ENCODE measurements around the gene SLC38A4. TPM values are rescaled to one million over a fixed set of nuclear protein-coding genes. Genes with fewer than 3 reads are reported as not detected.
"Not testable (repeated sequence)": the region's sequence is repeated elsewhere in the genome, so short reads cannot be mapped to it uniquely, and the experiment has no call there.

The SLC38A4 gene
- total RNA-seq, 1 experiment from 2014 or later: 0.96 TPM

GRCh38 chr12:46855760-46856159 is 30.0 kb upstream of the SLC38A4 start:
- Histone ChIP-seq H2BK20ac (ENCODE audit: low read depth, low read length, poor library complexity, severe bottlenecking) (no peak overlapping the region), H2BK15ac (ENCODE audit: low read depth, low read length) (no peak overlapping the region), H2BK5ac (ENCODE audit: insufficient read length, low read length) (no peak overlapping the region), H3K14ac (ENCODE audit: insufficient read depth, low read length) (no peak overlapping the region), H3K9me3 (ENCODE audit: control insufficient read depth, low read depth, low read length) (peaks cover 26% of the 10 kb centered on the region), H3K4me2 (ENCODE audit: insufficient read depth, insufficient read length, low read length) (no peak overlapping the region), H2BK120ac (ENCODE audit: low read depth, low read length, poor library complexity, severe bottlenecking) (no peak overlapping the region), H3K23me2 (ENCODE audit: insufficient read length, low read depth, low read length, poor library complexity, severe bottlenecking) (no peaks in the 10 kb centered on the region), H3K79me2 (ENCODE audit: insufficient read depth, low read length) (no peaks in the 10 kb centered on the region), H3K56ac (ENCODE audit: insufficient read length, low read depth, low read length) (no peak overlapping the region), H3K4me1 (ENCODE audit: insufficient read depth, low read length) (no peaks in the 10 kb centered on the region), H4K8ac (replicated peaks; ENCODE audit: insufficient read length, low read depth, low read length) (no peak overlapping the region), H3K27ac (ENCODE audit: insufficient read length, low read depth, low read length) (no peak overlapping the region), H3K9ac (ENCODE audit: extremely low read depth, insufficient read length, low read length) (no peak overlapping the region), H3K23ac (ENCODE audit: insufficient read length, low read depth, low read length) (no peak overlapping the region), H2AK5ac (ENCODE audit: insufficient read length, low read length) (no peak overlapping the region), H3K79me1 (ENCODE audit: insufficient read depth, low read depth, low read length, poor library complexity, severe bottlenecking) (no peaks in the 10 kb centered on the region), H3K4ac (ENCODE audit: low read depth, low read length) (no peak overlapping the region), H3T11ph (ENCODE audit: low read length) (no peak overlapping the region), H4K91ac (ENCODE audit: insufficient read length, low read depth, low read length) (no peak overlapping the region), H3K18ac (ENCODE audit: insufficient read length, low read depth, low read length) (no peak overlapping the region), H3K27me3 (ENCODE audit: insufficient read depth, low read length) (no peaks in the 10 kb centered on the region), H4K20me1 (ENCODE audit: control insufficient read depth, insufficient read depth, insufficient read length) (no peaks in the 10 kb centered on the region), H4K5ac (ENCODE audit: insufficient read length, low read depth, low read length) (no peak overlapping the region), H2AFZ (ENCODE audit: low read length) (no peak overlapping the region), H2BK12ac (ENCODE audit: insufficient read length, low read depth, low read length) (no peak overlapping the region)
- TF ChIP-seq CTCF (conservative IDR thresholded peaks at IDR 0.05): no peak
- Mint-ChIP-seq H3K27me3 (ENCODE audit: low read depth) (peaks cover 1% of the 10 kb centered on the region; the same call in 1 of the 2 replicates), H3K36me3 (ENCODE audit: insufficient read depth in 1 of 3, low read depth in 3 of 3) (peaks cover 10 to 31% (median 26%) of the 10 kb centered on the region in 3 experiments), H3K9me3 (peaks cover 59 to 70% of the 10 kb centered on the region in 2 experiments), H3K4me3 (no peak overlapping the region), H3K4me1 (no peaks in the 10 kb centered on the region), H3K27ac (no peak overlapping the region)
- DNase-seq: no peak
- no CpG with 5 or more reads among the region's 2 CpGs for WGBS (ENCODE audit: extremely low coverage, insufficient read length, low lambda C conversion rate)

GRCh38 chr12:46854188-46854587 is 28.4 kb upstream of the SLC38A4 start:
- not testable (repeated sequence) for H4K5ac ChIP-seq (ENCODE audit: insufficient read length, low read depth, low read length); H3K23me2 ChIP-seq (ENCODE audit: insufficient read length, low read depth, low read length, poor library complexity, severe bottlenecking); H4K91ac ChIP-seq (ENCODE audit: insufficient read length, low read depth, low read length); H3K27me3 ChIP-seq (ENCODE audit: insufficient read depth, low read length); H3K4ac ChIP-seq (ENCODE audit: low read depth, low read length); H3K79me1 ChIP-seq (ENCODE audit: insufficient read depth, low read depth, low read length, poor library complexity, severe bottlenecking); H2BK5ac ChIP-seq (ENCODE audit: insufficient read length, low read length); H3K23ac ChIP-seq (ENCODE audit: insufficient read length, low read depth, low read length); H2BK120ac ChIP-seq (ENCODE audit: low read depth, low read length, poor library complexity, severe bottlenecking); DNase-seq; H3K9ac ChIP-seq (ENCODE audit: extremely low read depth, insufficient read length, low read length); H2BK20ac ChIP-seq (ENCODE audit: low read depth, low read length, poor library complexity, severe bottlenecking); H3K27ac ChIP-seq (ENCODE audit: insufficient read length, low read depth, low read length); H3T11ph ChIP-seq (ENCODE audit: low read length); H3K79me2 ChIP-seq (ENCODE audit: insufficient read depth, low read length); H4K20me1 ChIP-seq (ENCODE audit: control insufficient read depth, insufficient read depth, insufficient read length); H3K27me3 Mint-ChIP-seq (ENCODE audit: low read depth); H3K14ac ChIP-seq (ENCODE audit: insufficient read depth, low read length); H3K4me3 Mint-ChIP-seq; H2BK12ac ChIP-seq (ENCODE audit: insufficient read length, low read depth, low read length); H2AFZ ChIP-seq (ENCODE audit: low read length); H4K8ac ChIP-seq (replicated peaks; ENCODE audit: insufficient read length, low read depth, low read length); H3K27ac Mint-ChIP-seq; H3K4me2 ChIP-seq (ENCODE audit: insufficient read depth, insufficient read length, low read length); H3K56ac ChIP-seq (ENCODE audit: insufficient read length, low read depth, low read length); H3K4me1 Mint-ChIP-seq; H3K18ac ChIP-seq (ENCODE audit: insufficient read length, low read depth, low read length); H3K4me1 ChIP-seq (ENCODE audit: insufficient read depth, low read length); H2AK5ac ChIP-seq (ENCODE audit: insufficient read length, low read length); H2BK15ac ChIP-seq (ENCODE audit: low read depth, low read length)
- H3K9me3 ChIP-seq (ENCODE audit: control insufficient read depth, low read depth, low read length): peaks cover 15% of the 10 kb centered on the region
- peaks cover 61 to 68% of the 10 kb centered on the region in 2 experiments for H3K9me3 Mint-ChIP-seq
- peaks cover 7 to 32% (median 17%) of the 10 kb centered on the region in 3 experiments for H3K36me3 Mint-ChIP-seq (ENCODE audit: insufficient read depth in 1 of 3, low read depth in 3 of 3)
